GM12878 (cell line): ENCODE measurements around the gene MPC2. TPM values are rescaled to one million over a fixed set of nuclear protein-coding genes. Genes with fewer than 3 reads are reported as not detected.
A peak's percentile ranks its signal among the peaks of the same experiment; 100 is the strongest.

Experiments
- ATAC-seq: fragments of 200-7000 bp; cut with Tn5 transposase; 3 replicates; pipeline ENCODE4 v1.9.1; 2020; ENCODE audit warnings: mild to moderate bottlenecking, moderate library complexity
- BruUV-seq: library from RNA; stranded (reverse); fragments of 400-500 nt; replicated peaks from 2 replicates; lab custom pipeline; 2021; lab: Mats Ljungman, UMichigan
- CTCF ChIA-PET: fragments of 300-600 bp; sonication (Branson Sonifier 250); formaldehyde crosslinking; extraction: SDS; loops from one replicate; lab custom pipeline; 2021; ENCODE audit warnings: inconsistent platforms; lab: Yijun Ruan, JAX
- POLR2A ChIA-PET: fragments of 350-600 bp; formaldehyde crosslinking; extraction: SDS; loops from one replicate; lab custom pipeline; 2021; ENCODE audit warnings: inconsistent platforms; lab: Charles Lee
- RAD21 ChIA-PET: fragments of 300-600 bp; sonication (Branson Sonifier 250); formaldehyde crosslinking; loops from one replicate; lab custom pipeline; 2023; ENCODE audit warnings: antibody characterized with exemption; ENCODE audit not compliant: unreplicated experiment; lab: Charles Lee
- SMC1A ChIA-PET: fragments of 300-600 bp; sonication (Branson Sonifier 250); formaldehyde crosslinking; loops from one replicate; lab custom pipeline; 2023; ENCODE audit not compliant: unreplicated experiment, uncharacterized antibody; lab: Charles Lee
- DNase-seq: peaks from one replicate; pipeline ENCODE4 v3.0.0-alpha.2; 2011; ENCODE audit warnings: low read depth, low spot score
- FAIRE-seq: peaks from 3 replicates; lab custom pipeline; 2011; peaks lifted over from hg19 to GRCh38; lab: Jason Lieb, UNC
- H2AFZ ChIP-seq: 2 replicates; pipeline ENCODE4 v1.6.0; 2011; ENCODE audit warnings: low read depth, low read length, control low read depth; ENCODE audit not compliant: control insufficient read depth
- H3K27ac ChIP-seq: 2 replicates; pipeline ENCODE4 v1.5.1; 2011; ENCODE audit warnings: control low read depth; ENCODE audit not compliant: control insufficient read depth, insufficient read depth
- H3K27me3 ChIP-seq, 2 experiments: replicated peaks in 1 of 2; 2 replicates each; pipeline versions ENCODE4 v1.6.0 to v1.6.1; 2011; ENCODE audit warnings: low read length in 1 of 2; ENCODE audit not compliant: control insufficient read depth in 2 of 2, insufficient read depth in 2 of 2
- H3K36me3 ChIP-seq, 2 experiments: 2 replicates each; pipeline ENCODE4 v1.5.1; 2011; ENCODE audit warnings: low read length in 1 of 2; ENCODE audit not compliant: control insufficient read depth in 2 of 2, insufficient read depth in 2 of 2
- H3K4me1 ChIP-seq: 2 replicates; pipeline ENCODE4 v1.6.1; 2011; ENCODE audit warnings: mild to moderate bottlenecking, low read length, moderate library complexity, mixed read lengths; ENCODE audit not compliant: control insufficient read depth, insufficient read depth
- H3K4me2 ChIP-seq: 2 replicates; pipeline ENCODE4 v1.6.0; 2011; ENCODE audit warnings: control low read depth; ENCODE audit not compliant: control insufficient read depth, insufficient read depth
- H3K4me3 ChIP-seq: fragments of 200-600 bp; sonication (generic); 2 replicates; pipeline ENCODE4 v1.5.1; 2016
- H3K79me2 ChIP-seq: 2 replicates; pipeline ENCODE4 v1.6.0; 2011; ENCODE audit warnings: low read length; ENCODE audit not compliant: control insufficient read depth, insufficient read depth
- H3K9ac ChIP-seq: 2 replicates; pipeline ENCODE4 v1.8.0; 2011; ENCODE audit warnings: low read length, control low read depth, mixed read lengths; ENCODE audit not compliant: control insufficient read depth, insufficient read depth
- H3K9me3 ChIP-seq: replicated peaks from 3 replicates; pipeline ENCODE4 v1.5.1; 2011; ENCODE audit warnings: mild to moderate bottlenecking, low read length; ENCODE audit not compliant: control insufficient read depth, insufficient read depth
- H4K20me1 ChIP-seq: 2 replicates; pipeline ENCODE4 v1.6.0; 2011; ENCODE audit not compliant: control insufficient read depth, insufficient read depth
- CBX5 ChIP-seq: sonication (generic); IDR thresholded peaks from 2 replicates; pipeline ENCODE4 v1.6.1; 2016; ENCODE audit warnings: low read depth, moderate library complexity, mild to moderate bottlenecking, inconsistent platforms
- E4F1 ChIP-seq: fragments of 450-650 bp; IDR thresholded peaks from 2 replicates; pipeline ENCODE4 v1.6.1; 2018; ENCODE audit warnings: borderline replicate concordance, mild to moderate bottlenecking; ENCODE audit not compliant: partially characterized antibody
- EED ChIP-seq: sonication (generic); IDR thresholded peaks from 2 replicates; pipeline ENCODE4 v1.6.1; 2016; ENCODE audit warnings: antibody characterized with exemption, low read depth
- EZH2 ChIP-seq: IDR thresholded peaks from 2 replicates; pipeline ENCODE4 v1.6.1; 2012; ENCODE audit warnings: low read depth, mild to moderate bottlenecking, control low read depth, inconsistent platforms, low read length, borderline replicate concordance; ENCODE audit not compliant: control insufficient read depth
- MLLT1 ChIP-seq: fragments of 450-650 bp; IDR thresholded peaks from 2 replicates; pipeline ENCODE4 v1.6.1; 2016; ENCODE audit warnings: mild to moderate bottlenecking
- RELB ChIP-seq: fragments of 450-650 bp; IDR thresholded peaks from 2 replicates; pipeline ENCODE4 v1.6.1; 2017; ENCODE audit warnings: low read depth, mild to moderate bottlenecking, moderate library complexity
- SREBF1 ChIP-seq: IDR thresholded peaks from 2 replicates; pipeline ENCODE4 v1.6.1; 2012; ENCODE audit warnings: mild to moderate bottlenecking, low read length
- SUZ12 ChIP-seq: fragments of 200-600 bp; sonication (generic); IDR thresholded peaks from one replicate; pipeline ENCODE4 v1.6.1; 2018; ENCODE audit warnings: antibody characterized with exemption, mild to moderate bottlenecking; ENCODE audit not compliant: unreplicated experiment
- TBL1XR1 ChIP-seq: IDR thresholded peaks from 2 replicates; pipeline ENCODE4 v1.6.1; 2012; ENCODE audit warnings: low read depth, low read length, improper control_type of control experiment
- ZNF217 ChIP-seq: fragments of 450-650 bp; IDR thresholded peaks from 2 replicates; pipeline ENCODE4 v1.6.1; 2017; ENCODE audit warnings: antibody characterized with exemption, mild to moderate bottlenecking
- WGBS: methylation state at CpG from one replicate; pipeline ENCODE4 v1.1.6; 2016; ENCODE audit warnings: low lambda C conversion rate; ENCODE audit not compliant: insufficient replicate concordance, insufficient coverage; ENCODE audit errors: missing lambda C conversion rate; 5-methylcytosine and 5-hydroxymethylcytosine counted together
- in situ Hi-C: fragments of 300-500 bp; cut with MboI; formaldehyde crosslinking; loops from 9 replicates; pipeline ENCODE4 v1.14.3; 2018; ENCODE audit warnings: mixed read lengths
- intact Hi-C: fragments of 100-400 bp; cut with micrococcal nuclease; formaldehyde crosslinking; loops from one replicate; pipeline ENCODE4 v1.14.2; 2022; ENCODE audit not compliant: unreplicated experiment
- polyA plus RNA-seq, 11 experiments: library from polyadenylated mRNA; depleted of rRNA in 4 of 11; unstranded in 6 of 11; stranded (reverse) in 5 of 11; fragments of >200 nt; fragmentation: Nextera tagmentation in 4 of 11; fragmentation: Illumina TruSeq in 1 of 11; extraction: Ambion mirVana in 4 of 11; extraction: Trizol in 1 of 11; gene quantifications; 1 replicate in 1 of 11; 2 replicates in 10 of 11; pipeline versions ENCODE4 v1.2.1 to v1.2.3, GENCODE V29; 2011 to 2016; ENCODE audit warnings: inconsistent platforms in 2 of 11, missing spikeins in 2 of 11, low read depth in 1 of 11
- total RNA-seq, 4 experiments: library from RNA; depleted of rRNA in 3 of 4; stranded (reverse); fragments of >200 nt in 3 of 4; fragmentation: Illumina TruSeq in 1 of 4; extraction: Trizol in 1 of 4; gene quantifications; 2 replicates each; pipeline versions ENCODE4 v1.2.1 to v1.2.3, GENCODE V29; 2013 to 2021

The MPC2 gene
- total and polyA plus RNA-seq, 10 of the 15 experiments (the other 5 are each of a cell fraction or from before 2014, with no cell fraction given): 22.5 to 164 (median 63.3) TPM

- Histone ChIP-seq H3K27me3 (no peaks in the 10 kb centered on the region), H3K79me2 (no peaks in the 10 kb centered on the region; the same call in 1 of the 2 replicates)
- FAIRE-seq: no peak
- SMC1A ChIA-PET: no interaction called here
- WGBS: 90% methylated on average over 1 of the region's 1 CpG
- peak; percentile 74; the same call in 1 of the 2 replicates for TF ChIP-seq CBX5
- TF ChIP-seq TBL1XR1: no peak
- TF ChIP-seq, all 136 proteins: peak for 1
- intact Hi-C loops: no loop called here
- Histone ChIP-seq H3K4me2 (no peak overlapping the region), H2AFZ (no peak overlapping the region), H3K9ac (no peak overlapping the region), H3K4me3 (no peak overlapping the region), H3K27ac (no peak overlapping the region), H3K4me1 (no peaks in the 10 kb centered on the region), H4K20me1 (no peaks in the 10 kb centered on the region), H3K36me3 (peaks cover 0 to 22% of the 10 kb centered on the region in 2 experiments; a peak in 2 of 4 replicates), H3K9me3 (no peaks in the 10 kb centered on the region; the same call in 1 of the 3 replicates)
- BruUV-seq: no TSS peak
- CTCF ChIA-PET: interaction anchor here (0.6 kb wide), 1 partner anchor 28 kb away, joined by 3 read pairs; no protein-coding TSS in a partner anchor
- POLR2A ChIA-PET: no interaction called here
- in situ Hi-C loops: no loop called here
- RAD21 ChIA-PET: no interaction called here
- ATAC-seq: no peak
- DNase-seq: no peak
These were observed 40.4 kb upstream of the MPC2 start for GRCh38 chr1:167977245-167977644.

GRCh38 chr1:167974698-167975097 is 37.8 kb upstream of the MPC2 start:
- in situ Hi-C loops: no loop called here
- TF ChIP-seq EED (no peak), E4F1 (no peak), SREBF1 (no peak), MLLT1 (no peak), EZH2 (no peak), SUZ12 (no peak), ZNF217 (no peak), RELB (no peak)

More at GRCh38 chr1:167974698-167975097, 37.8 kb upstream of the MPC2 start:
- intact Hi-C loops: no loop called here
- POLR2A ChIA-PET: no interaction called here
- FAIRE-seq (no peak), ATAC-seq (no peak), DNase-seq (no peak)
- peaks cover 0 to 18% of the 10 kb centered on the region in 2 experiments; a peak in 2 of 4 replicates for H3K36me3 ChIP-seq
- CTCF ChIA-PET: no interaction called here
- BruUV-seq: no TSS peak
- H3K4me3 ChIP-seq: no peak overlapping the region
- RAD21 ChIA-PET: no interaction called here
- H3K4me1 ChIP-seq: no peaks in the 10 kb centered on the region
- H3K27ac ChIP-seq: no peak overlapping the region
- WGBS: 98% methylated on average over 4 of the region's 4 CpGs
- H3K27me3 ChIP-seq: no peaks in the 10 kb centered on the region
- no peaks in the 10 kb centered on the region; the same call in 1 of the 3 replicates for H3K9me3 ChIP-seq
- no peak overlapping the region for H3K9ac ChIP-seq
- SMC1A ChIA-PET: interaction anchor here (1.0 kb wide), 1 partner anchor 32 kb away, joined by 3 read pairs; no protein-coding TSS in a partner anchor
- no peak overlapping the region for H3K4me2 ChIP-seq
- no peaks in the 10 kb centered on the region for H4K20me1 ChIP-seq
- no peaks in the 10 kb centered on the region; the same call in 1 of the 2 replicates for H3K79me2 ChIP-seq
- H2AFZ ChIP-seq: no peak overlapping the region
